Keratinocyte (primary cell): ENCODE measurements around the gene NPVF. TPM values are rescaled to one million over a fixed set of nuclear protein-coding genes. Genes with fewer than 3 reads are reported as not detected.

Experiments used
- DNase-seq: peaks from one replicate; pipeline ENCODE4 v3.0.0-alpha.2; 2011; ENCODE audit warnings: low read depth, missing footprints, low spot score
- FAIRE-seq: peaks from 2 replicates; lab custom pipeline; 2011; peaks lifted over from hg19 to GRCh38; lab: Jason Lieb, UNC
- H2AFZ ChIP-seq: 2 replicates; pipeline ENCODE4 v1.6.0; 2012; ENCODE audit warnings: low read length, control low read depth, inconsistent platforms; ENCODE audit not compliant: control insufficient read depth
- H3K27ac ChIP-seq: 2 replicates; pipeline ENCODE4 v1.5.1; 2011; ENCODE audit warnings: low read length; ENCODE audit not compliant: control insufficient read depth, insufficient read depth
- H3K27me3 ChIP-seq: 3 replicates; pipeline ENCODE4 v1.6.0; 2011; ENCODE audit warnings: low read length; ENCODE audit not compliant: control insufficient read depth, insufficient read depth; ENCODE audit errors: extremely low read depth
- H3K36me3 ChIP-seq, 2 experiments: 2 replicates in 1 of 2; 3 replicates in 1 of 2; pipeline ENCODE4 v1.5.1; 2011; ENCODE audit warnings: low read length in 2 of 2, mild to moderate bottlenecking in 1 of 2; ENCODE audit not compliant: control insufficient read depth in 2 of 2, insufficient read depth in 2 of 2; ENCODE audit errors: extremely low read depth in 1 of 2
- H3K4me1 ChIP-seq: 3 replicates; pipeline ENCODE4 v1.5.1; 2011; ENCODE audit warnings: low read length; ENCODE audit not compliant: control insufficient read depth, insufficient read depth; ENCODE audit errors: extremely low read depth
- H3K4me2 ChIP-seq: 3 replicates; pipeline ENCODE4 v1.6.0; 2011; ENCODE audit warnings: low read depth, low read length; ENCODE audit not compliant: control insufficient read depth, insufficient read depth; ENCODE audit errors: extremely low read depth
- H3K4me3 ChIP-seq, 3 experiments: fragments of 200-600 bp in 1 of 3; sonication (generic) in 1 of 3; 2 replicates in 2 of 3; 3 replicates in 1 of 3; pipeline ENCODE4 v1.5.1; 2011 to 2016; ENCODE audit warnings: low read length in 3 of 3, mild to moderate bottlenecking in 3 of 3, control low read depth in 2 of 3, inconsistent platforms in 1 of 3, low read depth in 1 of 3, mixed read lengths in 1 of 3, mixed run types in 1 of 3, moderate library complexity in 1 of 3; ENCODE audit not compliant: control insufficient read depth in 2 of 3, insufficient read depth in 2 of 3; ENCODE audit errors: extremely low read depth in 1 of 3
- H3K79me2 ChIP-seq: 2 replicates; pipeline ENCODE4 v1.6.0; 2012; ENCODE audit warnings: low read length; ENCODE audit not compliant: control insufficient read depth, insufficient read depth
- H3K9ac ChIP-seq: 3 replicates; pipeline ENCODE4 v1.6.0; 2011; ENCODE audit warnings: low read length; ENCODE audit not compliant: control insufficient read depth, insufficient read depth; ENCODE audit errors: extremely low read depth
- H3K9me1 ChIP-seq: 3 replicates; pipeline ENCODE4 v1.6.0; 2011; ENCODE audit warnings: low read length; ENCODE audit not compliant: control insufficient read depth, insufficient read depth; ENCODE audit errors: extremely low read depth
- H3K9me3 ChIP-seq: 2 replicates; pipeline ENCODE4 v1.5.1; 2012; ENCODE audit warnings: low read depth, low read length; ENCODE audit not compliant: control insufficient read depth
- H4K20me1 ChIP-seq: 3 replicates; pipeline ENCODE4 v1.6.0; 2011; ENCODE audit warnings: low read length; ENCODE audit not compliant: control insufficient read depth, insufficient read depth; ENCODE audit errors: extremely low read depth
- CTCF ChIP-seq, 3 experiments: IDR thresholded peaks in 1 of 3; conservative IDR thresholded peaks in 1 of 3; optimal IDR thresholded peaks in 1 of 3; 2 replicates in 2 of 3; 3 replicates in 1 of 3; pipeline versions ENCODE3 to v1.5.1; 2011; ENCODE audit warnings: low read length in 3 of 3, mild to moderate bottlenecking in 3 of 3, moderate library complexity in 2 of 3, control low read depth in 1 of 3, inconsistent platforms in 1 of 3; ENCODE audit not compliant: insufficient read depth in 2 of 3; ENCODE audit errors: extremely low read depth in 1 of 3
- EZH2 ChIP-seq: IDR thresholded peaks from one replicate; pipeline ENCODE4 v1.6.1; 2012; ENCODE audit warnings: inconsistent platforms, mild to moderate bottlenecking, low read length, moderate library complexity
- dilution Hi-C: fragments of 300-500 bp; cut with MboI; formaldehyde crosslinking; loops from one replicate; pipeline ENCODE4 v1.7.0; 2020; ENCODE audit warnings: low sequenced_read_pairs; ENCODE audit not compliant: extremely low pct_ligation_motif_present
- polyA plus RNA-seq, 5 experiments: library from polyadenylated mRNA; depleted of rRNA in 3 of 5; stranded (reverse) in 3 of 5; stranded (forward) in 1 of 5; unstranded in 1 of 5; fragments of >200 nt; gene quantifications; 1 replicate in 1 of 5; 2 replicates in 3 of 5; 3 replicates in 1 of 5; pipeline versions ENCODE4 v1.2.1 to v1.2.3, GENCODE V29; 2011 to 2012; ENCODE audit warnings: missing spikeins in 2 of 5, low read depth in 1 of 5, low replicate concordance in 1 of 5

The NPVF gene
- polyA plus RNA-seq, 1 donor (not counting 4 experiments of a cell fraction or from before 2014, with no cell fraction given), result not detected

- TF ChIP-seq EZH2 (no peak), CTCF (optimal IDR thresholded peaks at IDR 0.05 in 1 of 3, IDR thresholded peaks at IDR 0.05 in 1 of 3, conservative IDR thresholded peaks at IDR 0.05 in 1 of 3; ENCODE audit: extremely low read depth in 1 of 3, insufficient read depth in 2 of 3, low read length in 3 of 3) (no peak)
- H3K36me3 ChIP-seq, result no peaks in the 10 kb centered on the region
- H3K9me3 ChIP-seq, result no peaks in the 10 kb centered on the region
- no peaks in the 10 kb centered on the region for H3K4me1 ChIP-seq
- H4K20me1 ChIP-seq, result no peaks in the 10 kb centered on the region
- H3K9me1 ChIP-seq, result no peaks in the 10 kb centered on the region
- H3K4me3 ChIP-seq, result no peak overlapping the region
- DNase-seq (no peak), FAIRE-seq (no peak)
- no peaks in the 10 kb centered on the region for H3K27me3 ChIP-seq
- no peak overlapping the region for H2AFZ ChIP-seq
- H3K4me2 ChIP-seq, result no peak overlapping the region
- dilution Hi-C loops, result no loop called here
- no peak overlapping the region for H3K27ac ChIP-seq
- H3K79me2 ChIP-seq, result no peaks in the 10 kb centered on the region
- no peak overlapping the region for H3K9ac ChIP-seq
These were observed 25.4 kb upstream of the NPVF start for GRCh38 chr7:25253714-25254113.

GRCh38 chr7:25250386-25250785 lies 22.1 kb upstream of the NPVF start:
- Histone ChIP-seq H3K27ac (no peak overlapping the region), H3K9me3 (no peaks in the 10 kb centered on the region), H3K27me3 (no peaks in the 10 kb centered on the region), H3K79me2 (no peaks in the 10 kb centered on the region), H3K36me3 (no peaks in the 10 kb centered on the region), H2AFZ (no peak overlapping the region), H3K4me1 (no peaks in the 10 kb centered on the region), H4K20me1 (no peaks in the 10 kb centered on the region), H3K9ac (no peak overlapping the region), H3K4me3 (no peak overlapping the region), H3K9me1 (no peaks in the 10 kb centered on the region), H3K4me2 (no peak overlapping the region)
- dilution Hi-C loops, result no loop called here
- no peak for FAIRE-seq
- DNase-seq, result no peak
- TF ChIP-seq EZH2 (no peak), CTCF (optimal IDR thresholded peaks at IDR 0.05 in 1 of 3, IDR thresholded peaks at IDR 0.05 in 1 of 3, conservative IDR thresholded peaks at IDR 0.05 in 1 of 3; ENCODE audit: extremely low read depth in 1 of 3, insufficient read depth in 2 of 3, low read length in 3 of 3) (no peak)
